GM12875 (cell line): Measurements from ENCODE around the gene DOCK10.
A peak's percentile ranks its signal among the peaks of the same experiment; 100 is the strongest.
"Not testable (repeated sequence)": the region's sequence is repeated elsewhere in the genome, so short reads cannot be mapped to it uniquely, and the experiment has no call there.

Source experiments
- H3K4me3 ChIP-seq: one replicate; pipeline ENCODE4 v1.5.1; 2011; ENCODE audit warnings: low read depth, low read length, control low read depth
- CTCF ChIP-seq: IDR thresholded peaks from 2 replicates; pipeline ENCODE4 v1.5.1; 2011; ENCODE audit warnings: low read depth, mild to moderate bottlenecking, control low read depth, inconsistent platforms, low read length, moderate library complexity, borderline replicate concordance; ENCODE audit not compliant: insufficient read depth

The DOCK10 gene

GRCh38 chr2:224948859-224949258 lies 93.4 kb downstream of the DOCK10 start:
- TF ChIP-seq CTCF = no peak
- no peak overlapping the region for H3K4me3 ChIP-seq

GRCh38 chr2:224948005-224948404 lies 94.3 kb downstream of the DOCK10 start:
- no peak overlapping the region for H3K4me3 ChIP-seq
- no peak for TF ChIP-seq CTCF

- H3K4me3 ChIP-seq = no peak overlapping the region
- no peak for TF ChIP-seq CTCF
These were observed 94.7 kb downstream of the DOCK10 start for GRCh38 chr2:224947566-224947965.

GRCh38 chr2:224946895-224947294 lies 95.4 kb downstream of the DOCK10 start:
- TF ChIP-seq CTCF = no peak
- H3K4me3 ChIP-seq = peak overlapping the region; percentile 46

GRCh38 chr2:224944707-224945547 lies 97.3 kb downstream of the DOCK10 start:
- no peak for TF ChIP-seq CTCF
- peak overlapping the region; percentile 36 for H3K4me3 ChIP-seq

GRCh38 chr2:224943601-224944041 lies 98.6 kb downstream of the DOCK10 start:
- not testable (repeated sequence) for H3K4me3 ChIP-seq

- no peak for TF ChIP-seq CTCF
- no peak overlapping the region for H3K4me3 ChIP-seq
These were observed 100.3 kb downstream of the DOCK10 start for GRCh38 chr2:224941960-224942359.

GRCh38 chr2:224940618-224941017 lies 101.7 kb downstream of the DOCK10 start:
- H3K4me3 ChIP-seq = no peak overlapping the region
- no peak for TF ChIP-seq CTCF
